Stimulated activated CD4-positive, alpha-beta T cell treated with anti-CD3 and anti-CD28 coated beads, Interleukin-12 subunit alpha, Interleukin-12 subunit beta, amount 100 ng/mL, for 4 hours (primary cell): ENCODE measurements around the gene DDN.

Experiments
- DNase-seq: peaks from one replicate; pipeline ENCODE4 v3.0.0-alpha.2; 2020

DDN gene

DNA sequence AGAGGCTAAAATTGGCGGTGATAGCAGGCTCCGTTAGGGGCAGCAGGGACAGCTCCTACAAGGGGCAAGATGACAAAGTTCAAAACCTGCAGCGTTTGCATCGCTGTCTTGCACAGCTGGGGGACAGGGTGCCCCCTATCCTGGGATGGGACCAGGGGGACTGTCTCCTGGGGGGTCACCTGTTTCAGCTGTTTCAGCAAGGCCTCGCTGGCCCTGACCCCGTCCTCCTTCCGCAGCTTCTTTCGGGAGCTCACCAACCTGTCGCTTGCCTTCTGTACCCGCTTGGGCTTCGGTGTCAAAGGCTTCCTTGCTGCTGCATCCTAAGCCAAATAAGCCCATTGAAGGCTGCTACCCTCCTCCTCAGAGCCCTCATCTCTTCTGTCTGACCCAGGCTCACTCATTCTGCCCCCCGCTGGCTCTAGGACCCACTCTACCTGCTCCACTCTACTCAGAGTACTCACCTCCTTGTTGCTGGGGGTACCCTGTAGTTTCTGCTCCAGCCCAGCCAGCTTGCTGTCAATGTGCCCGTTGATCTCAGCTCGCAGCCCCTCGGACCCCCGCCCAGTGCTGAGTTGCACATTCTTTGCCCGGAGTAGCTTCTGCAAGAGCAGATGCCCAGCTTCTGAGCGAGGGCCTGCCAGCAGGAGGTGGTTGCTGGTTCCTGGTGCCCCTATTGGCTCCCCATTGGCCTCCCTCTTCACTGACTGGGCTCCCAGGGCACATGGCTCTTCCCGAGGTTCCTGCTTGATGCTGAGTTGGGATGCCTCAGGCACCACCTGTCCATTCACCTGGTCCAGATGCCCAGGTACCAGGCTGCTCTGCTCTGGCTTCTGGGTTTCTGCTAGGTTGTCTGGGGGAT lies 31.8 kb upstream of the DDN start:
- DNase-seq, result no peak

DNA sequence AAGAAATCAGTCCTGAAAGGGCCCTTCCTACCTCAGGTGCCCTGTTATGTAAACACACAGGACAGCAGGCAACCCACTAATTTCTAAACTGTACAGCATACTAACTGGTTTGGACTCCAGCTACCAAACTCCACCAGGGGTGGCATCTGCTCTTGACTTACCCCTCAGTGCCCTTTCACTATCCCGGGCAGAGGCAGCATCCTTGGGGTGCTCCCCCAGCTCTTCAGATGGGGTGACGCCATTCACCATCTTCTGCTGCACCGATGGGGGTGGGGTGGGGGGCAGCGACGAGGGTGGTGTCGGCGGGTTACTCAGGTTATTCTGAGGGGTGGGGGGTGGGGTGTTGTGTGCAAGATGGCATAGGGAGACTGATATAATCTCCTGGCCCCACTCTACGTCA lies 30.9 kb upstream of the DDN start:
- DNase-seq, result no peak

DNA sequence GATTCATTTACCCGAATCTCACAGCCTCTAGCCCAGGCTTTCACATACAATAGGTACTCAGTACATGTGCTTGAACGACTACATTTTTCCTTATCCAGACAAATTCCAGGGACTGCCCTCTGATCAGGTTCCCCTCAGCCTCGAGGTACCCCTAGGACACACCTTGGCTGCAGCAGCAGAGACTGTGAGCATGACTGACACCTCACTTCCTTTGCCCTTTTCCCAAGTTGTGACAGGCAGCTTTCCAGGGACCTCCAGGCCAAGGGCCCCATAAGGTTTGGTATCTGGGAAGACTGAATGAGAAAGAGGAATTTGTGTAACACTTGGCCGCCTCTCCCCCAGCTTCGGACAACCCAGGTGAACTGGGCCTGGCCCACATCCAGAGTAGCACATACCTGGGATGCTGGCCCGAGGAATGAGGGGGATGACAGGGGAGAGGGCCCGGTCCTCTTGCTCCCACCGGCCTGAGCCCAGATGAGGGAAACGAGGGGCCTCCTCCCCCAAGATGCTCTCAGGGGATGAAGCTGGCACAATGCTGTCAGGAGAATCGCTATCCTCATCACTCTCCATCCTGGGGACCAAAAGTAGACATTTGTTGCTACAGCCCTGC lies 29.6 kb upstream of the DDN start:
- no peak for DNase-seq

DNA sequence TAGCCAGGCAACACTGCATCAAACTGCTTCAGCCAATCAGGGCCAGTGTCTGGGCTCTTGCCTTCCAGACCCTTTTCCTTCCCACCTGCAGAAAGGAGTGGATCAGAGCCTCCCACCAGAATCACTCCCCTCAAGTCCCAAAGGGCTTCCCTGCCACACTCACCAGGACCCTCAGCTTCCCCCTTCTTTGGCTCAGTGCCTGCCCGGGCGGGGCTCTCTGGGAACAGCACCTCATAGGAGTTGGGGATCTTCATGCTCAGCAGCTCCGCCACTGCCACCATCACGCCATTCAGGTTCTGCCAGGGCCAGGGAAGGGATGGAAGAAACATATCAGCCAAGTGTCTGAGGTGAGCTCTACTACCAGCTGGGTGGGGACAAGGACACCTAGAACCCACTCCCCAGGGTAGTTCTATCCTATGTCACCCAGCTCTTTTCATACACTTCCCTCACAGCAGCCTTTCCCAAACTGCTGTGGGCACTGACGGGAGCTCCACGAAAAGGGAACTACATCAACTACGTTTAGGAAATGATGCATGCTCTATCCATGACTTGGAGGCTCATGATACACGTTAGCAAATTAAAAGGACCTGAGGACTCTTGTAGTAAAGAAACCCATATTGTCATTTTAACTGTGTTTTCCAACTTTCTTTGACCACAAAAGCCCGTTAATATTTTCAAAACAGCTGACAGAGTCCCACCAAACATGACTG lies 28.8 kb upstream of the DDN start:
- no peak for DNase-seq

DNA sequence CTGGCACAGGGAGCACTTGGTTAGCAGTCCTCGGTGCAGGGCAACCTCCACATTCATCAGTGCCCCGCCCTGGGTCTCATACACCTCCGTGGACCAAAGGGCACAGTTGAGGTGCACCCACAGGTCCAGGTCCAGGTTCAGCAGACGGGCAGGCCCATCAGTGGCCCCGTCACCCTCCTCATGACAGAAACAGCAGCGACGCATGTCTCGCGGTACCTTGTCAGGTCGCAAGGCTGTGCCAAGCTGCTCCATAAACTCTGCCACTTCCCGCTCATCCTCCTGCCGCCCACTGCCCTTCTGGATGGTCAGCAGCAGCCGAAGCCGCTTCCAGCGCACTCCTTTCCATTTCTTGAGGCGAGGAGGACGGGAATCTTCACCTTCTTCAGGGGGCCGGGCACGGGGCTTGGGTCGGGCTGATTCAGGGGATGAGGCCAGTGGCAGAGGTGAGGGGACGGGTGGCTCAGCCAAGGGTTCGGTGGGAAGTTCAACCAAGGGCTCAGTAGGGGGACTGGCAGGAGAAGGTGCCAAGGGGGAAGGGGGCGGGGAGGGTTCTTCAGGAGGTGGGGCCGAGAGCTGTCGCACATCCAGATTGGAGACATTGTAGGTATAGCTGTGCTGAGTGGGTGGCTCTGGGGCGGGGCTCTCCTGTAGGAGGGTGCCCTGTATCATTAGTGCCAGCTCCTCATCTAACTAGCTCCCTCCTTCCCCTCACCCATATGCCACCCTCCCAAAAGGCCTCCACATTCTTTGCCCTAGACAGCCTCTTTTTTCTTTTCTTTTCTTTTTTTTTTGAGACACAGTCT lies 27.7 kb upstream of the DDN start:
- no peak for DNase-seq

DNA sequence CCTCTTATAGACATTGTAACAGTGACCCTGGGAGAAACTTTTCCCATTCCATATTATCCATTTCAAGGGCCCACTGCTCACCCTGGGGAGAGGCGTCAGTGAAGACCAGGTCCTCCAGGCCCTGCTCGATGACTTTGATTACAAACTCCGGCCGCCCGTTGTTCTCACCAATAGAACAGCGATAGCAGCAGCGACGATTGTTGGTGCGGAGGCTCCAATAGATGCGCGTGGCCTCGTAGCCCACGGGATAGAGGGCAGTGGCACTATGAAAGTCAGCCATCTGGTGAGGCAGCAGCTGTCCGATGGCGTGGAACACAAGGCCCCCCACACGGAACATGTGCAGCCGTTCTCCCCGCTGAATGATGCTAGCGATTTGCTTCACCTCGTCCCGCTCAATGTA lies 26.9 kb upstream of the DDN start:
- DNase-seq, result no peak

DNA sequence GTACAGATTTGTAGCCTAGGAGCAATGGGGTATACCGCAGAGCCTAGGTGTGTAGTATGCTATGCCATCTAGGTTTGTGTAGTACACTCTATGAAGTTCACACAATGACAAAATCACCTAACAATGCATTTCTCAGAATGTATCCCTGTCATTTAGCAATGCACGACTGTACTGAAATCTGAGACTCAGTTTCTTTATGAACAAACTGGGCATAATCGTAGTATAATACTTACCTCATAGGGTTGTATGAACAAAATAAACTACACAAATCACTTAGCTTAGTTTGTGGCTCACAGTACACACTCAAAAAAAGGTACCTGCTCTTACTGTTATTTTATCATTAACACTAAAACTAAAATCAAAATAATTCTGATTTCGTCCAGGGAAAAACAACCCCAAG lies 26.3 kb upstream of the DDN start:
- no peak for DNase-seq

DNA sequence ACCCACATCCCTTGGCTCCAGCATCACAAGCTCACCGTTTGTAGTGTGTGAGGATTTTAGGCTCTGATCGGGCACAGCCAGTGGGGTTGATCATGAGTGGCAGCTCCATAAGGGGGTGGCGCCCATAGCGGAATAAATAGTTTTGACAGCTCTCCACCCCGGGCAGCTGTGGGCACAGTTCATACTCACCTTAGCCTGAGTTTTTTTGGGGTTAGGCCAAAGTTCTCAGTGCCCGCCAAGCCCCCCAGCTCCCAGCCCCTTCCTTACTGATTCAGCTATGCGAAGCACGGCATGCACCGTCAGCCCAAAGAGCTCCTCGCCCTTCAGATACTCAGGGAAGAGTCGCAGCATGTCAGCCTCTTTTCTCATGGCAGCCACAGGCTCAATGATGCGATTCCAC lies 25.4 kb upstream of the DDN start:
- DNase-seq, result no peak

DNA sequence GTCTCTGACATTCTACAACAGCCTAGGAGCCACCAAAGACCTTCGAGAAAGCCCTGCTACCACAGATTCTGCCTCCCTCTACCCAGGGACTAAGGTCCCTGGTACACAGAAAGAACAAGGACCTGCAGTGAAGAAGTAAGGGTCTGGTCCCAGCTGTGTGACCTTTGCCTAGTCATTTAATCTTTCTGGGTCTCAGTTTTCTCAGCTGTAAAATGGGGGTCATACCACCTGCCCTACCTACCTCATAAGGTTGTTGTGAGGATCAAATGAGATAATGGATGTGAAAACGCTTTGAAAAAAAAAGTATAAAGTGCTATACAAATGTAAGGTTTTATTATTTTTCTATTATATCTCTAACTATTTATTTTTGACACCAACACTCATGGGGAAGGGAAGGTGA lies 24.6 kb upstream of the DDN start:
- DNase-seq, result no peak

DNA sequence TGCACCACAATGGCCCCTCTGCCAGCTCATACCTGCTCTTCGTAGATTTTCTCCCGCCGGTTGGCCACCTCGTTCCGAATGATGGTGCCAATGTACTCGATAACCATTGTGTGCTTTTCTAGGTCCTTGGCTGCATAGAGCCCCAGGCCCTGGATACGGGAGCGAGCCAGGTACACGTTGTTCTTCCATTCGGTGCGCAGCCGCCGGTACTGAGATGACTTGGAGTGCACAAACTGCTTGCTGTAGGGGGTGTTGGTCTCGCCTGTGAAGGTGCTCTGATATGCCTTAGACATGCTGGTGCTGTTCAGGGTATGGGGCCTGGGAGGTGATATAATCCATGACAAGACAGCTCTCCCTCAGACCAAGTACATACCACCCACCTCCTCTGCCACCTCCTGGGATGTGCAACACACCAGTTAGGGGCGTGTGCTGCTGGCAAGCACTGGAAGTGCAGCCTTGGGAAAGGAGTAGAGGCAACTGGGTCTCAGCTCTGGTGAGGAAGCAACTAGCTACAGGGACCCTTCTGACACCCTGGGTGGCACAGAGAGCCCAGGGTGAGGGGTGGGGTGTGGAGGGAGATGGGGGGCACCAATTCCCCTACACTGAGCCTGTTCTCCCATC lies 23.5 kb upstream of the DDN start:
- DNase-seq, result no peak

DNA sequence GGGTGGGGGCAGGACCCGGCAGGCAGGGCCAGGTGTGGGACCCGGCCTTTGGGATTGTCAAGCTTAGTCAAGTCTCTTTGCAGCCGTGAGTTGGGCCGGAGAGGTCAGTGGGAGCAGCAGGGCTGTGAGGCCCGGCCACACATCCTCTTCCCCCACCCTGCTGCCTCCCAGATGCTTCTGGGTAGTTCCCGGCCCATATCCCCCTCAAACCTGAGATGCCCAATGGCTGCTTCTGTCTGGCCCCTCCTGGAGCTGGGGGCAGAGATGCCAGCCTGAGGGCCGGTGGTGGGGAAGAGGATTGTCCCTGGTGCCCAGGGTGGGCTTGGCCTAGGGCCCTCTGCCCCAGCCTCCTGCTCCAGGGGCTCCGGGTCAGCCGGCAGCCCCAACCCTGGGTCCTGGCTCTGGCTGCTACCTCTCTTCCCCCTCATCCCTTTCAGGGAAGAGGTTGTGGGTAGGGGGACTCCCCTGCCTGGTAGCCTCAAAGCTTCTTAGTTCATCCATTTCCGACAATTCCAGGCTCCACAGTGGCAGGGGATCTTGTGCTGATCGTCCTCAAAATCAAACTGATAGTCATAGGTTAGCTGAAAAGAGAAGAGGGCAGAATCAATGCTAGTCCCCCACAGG lies 22.2 kb upstream of the DDN start:
- no peak for DNase-seq

DNA sequence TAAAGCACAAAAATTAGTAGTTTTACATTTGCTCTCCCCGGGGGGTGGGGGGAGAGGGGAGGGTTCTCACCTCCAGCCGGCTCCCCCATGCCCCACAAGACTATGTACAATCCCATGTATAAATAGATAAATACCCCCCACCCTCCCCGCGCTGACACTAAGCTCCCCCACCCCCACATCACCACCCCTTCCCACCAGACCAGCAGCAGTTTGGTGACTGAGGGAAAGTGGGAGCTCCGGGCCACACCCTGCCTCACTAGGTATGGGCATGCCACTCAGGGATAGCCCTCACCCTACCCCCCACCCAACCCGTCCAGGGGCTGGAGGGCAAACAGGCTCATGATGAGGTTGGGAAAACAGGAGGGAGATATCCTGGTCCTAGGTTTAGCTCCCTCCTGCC lies 21.3 kb upstream of the DDN start:
- no peak for DNase-seq

DNA sequence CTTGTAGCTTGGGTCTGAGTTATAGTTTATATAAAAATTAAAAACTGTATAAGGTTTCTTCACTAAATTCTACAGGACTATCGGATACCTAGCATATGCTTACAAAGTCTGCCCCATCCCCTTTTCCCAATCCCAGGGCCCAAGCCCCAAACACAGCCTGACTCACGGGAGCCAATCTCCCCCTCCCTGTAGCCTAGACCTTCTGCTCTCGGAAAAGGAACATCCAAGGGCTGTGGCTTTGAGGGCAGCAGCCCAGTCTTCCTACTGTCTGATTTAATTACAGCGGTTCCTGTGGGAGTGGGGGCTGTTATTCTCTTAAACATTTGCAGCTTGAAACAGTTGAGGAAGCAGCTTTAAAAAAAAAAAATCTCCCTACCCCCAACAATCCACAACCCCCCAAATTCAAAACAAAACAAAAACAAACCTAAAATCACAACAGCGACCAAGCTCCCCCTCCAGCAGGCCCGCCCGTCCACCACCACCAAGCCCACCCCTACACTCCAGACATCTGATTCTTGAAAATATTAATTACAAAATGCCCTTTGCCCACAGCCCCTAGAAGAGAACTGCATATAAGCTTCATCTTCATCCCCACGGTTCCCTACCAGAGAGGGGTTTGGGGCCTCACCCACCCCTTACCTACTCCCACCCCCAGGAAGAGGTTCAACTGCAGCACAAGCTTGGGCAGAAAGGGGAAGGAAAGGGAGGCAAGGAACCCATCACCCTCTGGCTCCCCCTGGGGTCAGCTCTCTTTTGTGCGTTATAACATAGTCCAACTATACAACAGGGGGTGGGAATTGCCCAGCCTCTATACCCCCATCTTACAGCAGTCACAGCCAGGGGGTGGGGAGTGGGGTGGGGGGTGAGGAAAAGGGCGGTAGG lies 20.5 kb upstream of the DDN start:
- DNase-seq, result peak; percentile 21

DNA sequence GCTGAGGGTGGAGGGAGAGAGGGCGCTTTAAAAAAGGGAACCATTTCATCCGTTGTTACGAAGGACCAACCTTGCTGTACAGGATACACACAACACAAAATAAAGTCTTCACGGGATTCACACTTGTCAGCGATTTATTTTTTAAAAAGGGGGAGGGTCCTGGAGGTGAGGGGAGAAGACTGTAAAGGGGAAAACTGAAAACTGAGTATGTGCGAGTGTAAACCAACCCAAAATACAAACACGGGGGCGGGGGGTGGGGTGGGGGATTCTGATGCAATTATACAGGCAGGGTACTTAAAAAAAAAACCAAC lies 19.9 kb upstream of the DDN start:
- DNase-seq, result no peak

DNA sequence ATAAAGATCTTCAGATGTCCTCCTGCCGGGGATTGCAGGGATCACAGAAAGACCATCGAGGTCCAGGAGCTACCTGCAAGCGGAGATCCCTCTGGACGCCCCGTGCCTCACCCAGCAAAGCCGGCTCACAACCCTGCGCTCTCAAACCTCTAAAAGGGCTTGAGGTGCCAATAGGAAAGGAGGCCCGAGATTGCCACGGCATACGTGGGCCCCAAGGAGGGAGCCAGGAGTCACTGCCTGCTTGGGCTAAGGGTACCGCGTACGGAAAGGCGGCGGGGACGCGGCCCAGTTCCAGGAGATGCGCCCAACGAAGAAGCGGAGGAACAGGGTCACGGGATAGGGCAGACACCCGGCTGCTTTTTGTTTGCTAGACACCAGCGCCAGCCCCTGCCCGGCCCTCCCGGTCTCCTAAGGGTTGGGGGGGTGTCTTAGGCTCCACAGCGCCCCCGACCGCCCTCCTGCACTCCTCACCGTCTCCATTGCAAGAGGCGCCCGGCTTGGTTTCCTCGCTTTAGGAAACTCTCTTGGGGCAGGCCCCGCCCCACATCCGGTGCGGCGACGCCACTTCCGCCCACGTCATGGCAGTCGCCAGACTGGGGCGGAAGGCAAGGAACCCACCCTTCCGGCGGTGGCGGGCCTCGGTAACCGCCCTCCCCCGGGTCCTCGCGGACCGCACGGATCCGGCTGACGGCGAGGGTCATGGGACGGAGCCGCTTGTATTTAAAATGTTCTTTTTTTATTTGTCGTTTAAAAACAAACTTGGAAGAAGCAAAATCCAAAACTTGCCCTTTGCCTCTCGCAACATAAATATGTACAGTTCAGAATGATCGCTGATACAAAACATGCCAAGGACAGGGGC lies 19.3 kb upstream of the DDN start, which contains the start of gene PRKAG1:
Gene PRKAG1, minus strand, starts transcription at position 516 of the 859 bp plus-strand sequence. Its CDS starts 36 bp downstream, at position 480.
- DNase-seq, result peak; percentile 92

DNA sequence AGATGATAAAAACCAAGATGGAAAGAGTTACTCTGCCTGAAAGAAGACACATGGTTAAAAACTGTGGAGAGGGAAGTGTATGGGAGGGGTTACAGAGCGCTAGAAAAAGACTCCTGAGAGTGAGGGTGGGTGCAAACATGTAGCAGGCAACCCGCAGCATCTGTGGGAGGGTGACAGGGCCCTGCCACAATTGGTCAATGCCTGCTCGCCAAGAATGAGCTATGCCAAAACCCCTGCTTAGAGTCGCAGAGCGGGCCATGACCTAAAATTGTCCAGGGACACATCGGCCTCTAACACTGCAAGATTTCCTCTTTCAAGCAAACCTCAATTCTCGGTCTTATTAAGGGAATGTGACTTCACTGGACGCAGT lies 18.7 kb upstream of the DDN start:
- peak; percentile 32 for DNase-seq

DNA sequence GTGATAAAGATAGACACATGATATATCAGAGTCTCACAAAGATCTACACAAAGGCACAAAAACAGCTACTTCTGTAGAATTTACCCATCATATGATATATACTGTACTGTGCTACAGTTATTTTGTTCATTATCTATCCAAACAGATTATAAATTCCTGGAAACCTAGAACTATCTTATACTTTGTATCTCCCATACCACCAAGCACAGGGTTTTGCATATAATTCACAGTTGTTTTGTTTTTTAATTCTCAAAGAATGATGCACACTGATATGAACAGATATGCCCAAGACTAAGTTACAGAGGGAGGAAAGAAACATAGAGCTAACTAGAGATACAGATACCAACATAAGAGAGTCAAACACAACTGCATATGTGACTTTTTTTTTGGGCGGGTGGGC lies 16.0 kb upstream of the DDN start:
- DNase-seq, result no peak

DNA sequence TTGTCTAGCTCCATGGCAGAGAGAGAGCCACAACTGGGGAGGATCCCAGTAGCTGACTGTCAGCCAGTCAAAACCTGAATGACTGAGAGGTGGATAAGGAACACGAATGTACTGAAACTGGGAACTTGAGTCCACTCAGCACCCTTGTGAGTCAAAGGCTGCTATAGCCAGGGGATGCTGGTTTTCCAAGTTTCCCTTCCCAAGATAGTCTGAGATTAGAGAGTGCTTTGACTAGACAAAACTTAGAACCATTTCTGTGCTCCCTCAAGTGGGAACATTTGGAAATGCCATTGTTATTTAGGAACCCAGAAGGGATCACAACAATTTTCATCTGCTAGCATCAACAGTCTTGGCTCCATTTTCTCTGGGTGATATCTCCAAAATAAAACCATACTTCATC lies 15.4 kb upstream of the DDN start:
- no peak for DNase-seq

DNA sequence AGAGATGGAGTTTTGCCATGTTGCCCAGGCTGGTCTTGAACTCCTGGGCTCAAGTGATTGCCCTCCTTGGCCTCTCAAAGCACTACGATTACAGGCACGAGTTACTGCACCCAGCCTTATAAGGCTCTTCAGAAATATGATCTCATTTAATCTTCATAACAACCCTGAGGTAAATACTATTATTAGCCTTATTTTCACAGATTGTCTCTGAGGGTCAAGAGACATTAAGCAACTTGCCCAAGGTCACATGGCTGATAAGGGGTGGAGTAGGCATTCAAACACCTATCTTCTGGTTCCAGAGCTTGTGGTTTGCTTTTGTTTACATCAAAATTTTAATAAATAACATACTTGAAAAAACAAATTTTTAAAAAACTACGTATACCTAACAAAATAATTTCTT lies 14.3 kb upstream of the DDN start:
- no peak for DNase-seq

DNA sequence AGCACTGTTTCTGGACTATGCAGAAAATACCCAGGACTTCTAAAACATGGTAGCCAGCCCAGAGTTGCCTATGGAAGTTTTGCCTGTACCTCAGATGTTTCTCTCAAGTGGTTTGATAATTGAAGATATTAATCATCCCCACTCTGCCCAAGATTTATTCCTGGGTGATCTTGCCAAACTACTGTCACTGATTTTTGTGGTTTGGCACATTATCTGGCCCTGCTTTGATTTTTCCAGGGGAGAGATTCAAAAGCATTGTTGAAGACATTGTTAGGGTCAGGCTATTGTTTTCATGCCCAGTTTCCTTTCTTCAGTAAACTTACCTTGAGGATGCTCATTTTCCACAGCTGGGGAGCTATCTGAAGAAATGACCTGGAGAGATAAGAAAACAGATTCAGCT lies 13.6 kb upstream of the DDN start:
- DNase-seq, result no peak
